GM23248 (cell line): ENCODE data around the gene NR1D2. TPM values are rescaled to one million over a fixed set of nuclear protein-coding genes. Genes with fewer than 3 reads are reported as not detected.

ENCODE experiments used
- DNase-seq: peaks from one replicate; pipeline ENCODE4 v3.0.0-alpha.2; 2015
- H2AFZ ChIP-seq: fragments of 200-600 bp; sonication (generic); 2 replicates; pipeline ENCODE4 v1.6.1; 2016; ENCODE audit warnings: antibody characterized with exemption
- H3F3A ChIP-seq: fragments of 200-600 bp; sonication (generic); 2 replicates; pipeline ENCODE4 v1.6.1; 2016; ENCODE audit warnings: mild to moderate bottlenecking, antibody characterized with exemption, mixed run types; ENCODE audit not compliant: insufficient read depth
- H3K27ac ChIP-seq: fragments of 200-600 bp; sonication (generic); 2 replicates; pipeline ENCODE4 v1.5.1; 2016; ENCODE audit warnings: mild to moderate bottlenecking
- H3K27me3 ChIP-seq: fragments of 200-600 bp; sonication (generic); replicated peaks from 2 replicates; pipeline ENCODE4 v1.6.1; 2016; ENCODE audit warnings: mild to moderate bottlenecking; ENCODE audit not compliant: insufficient read depth
- H3K36me3 ChIP-seq: fragments of 200-600 bp; sonication (generic); 2 replicates; pipeline ENCODE4 v1.6.1; 2016; ENCODE audit warnings: low read depth, mild to moderate bottlenecking
- H3K4me1 ChIP-seq: fragments of 200-600 bp; sonication (generic); 2 replicates; pipeline ENCODE4 v1.6.1; 2016; ENCODE audit warnings: mild to moderate bottlenecking; ENCODE audit not compliant: insufficient read depth
- H3K4me2 ChIP-seq: fragments of 200-600 bp; sonication (generic); one replicate; pipeline ENCODE4 v1.6.1; 2016; ENCODE audit warnings: mild to moderate bottlenecking; ENCODE audit not compliant: unreplicated experiment
- H3K4me3 ChIP-seq: fragments of 200-600 bp; sonication (generic); 2 replicates; pipeline ENCODE4 v1.5.1; 2016; ENCODE audit warnings: mild to moderate bottlenecking
- H3K79me2 ChIP-seq: fragments of 200-600 bp; sonication (generic); 2 replicates; pipeline ENCODE4 v1.6.1; 2016; ENCODE audit warnings: mild to moderate bottlenecking; ENCODE audit not compliant: insufficient read depth
- H3K9ac ChIP-seq: fragments of 200-600 bp; sonication (generic); 2 replicates; pipeline ENCODE4 v1.6.1; 2016; ENCODE audit warnings: mild to moderate bottlenecking
- H3K9me2 ChIP-seq: fragments of 200-600 bp; sonication (generic); 2 replicates; pipeline ENCODE4 v1.6.1; 2016; ENCODE audit warnings: mixed run types, mild to moderate bottlenecking, moderate library complexity; ENCODE audit not compliant: insufficient read depth
- H3K9me3 ChIP-seq: fragments of 200-600 bp; sonication (generic); one replicate; pipeline ENCODE4 v1.6.1; 2017; ENCODE audit warnings: low read depth
- H4K20me1 ChIP-seq: fragments of 200-600 bp; sonication (generic); 2 replicates; pipeline ENCODE4 v1.6.0; 2016; ENCODE audit not compliant: insufficient read depth
- EZH2 ChIP-seq: fragments of 200-600 bp; sonication (generic); IDR thresholded peaks from 2 replicates; pipeline ENCODE4 v1.6.1; 2018; ENCODE audit warnings: antibody characterized with exemption, mild to moderate bottlenecking; ENCODE audit not compliant: insufficient read depth, poor library complexity, severe bottlenecking
- EZH2phosphoT487 ChIP-seq: fragments of 200-600 bp; sonication (generic); IDR thresholded peaks from 2 replicates; pipeline ENCODE4 v1.6.1; 2018; ENCODE audit warnings: antibody characterized with exemption, moderate library complexity, mild to moderate bottlenecking, low read depth; ENCODE audit not compliant: insufficient read depth
- WGBS, 2 experiments: methylation state at CpG; one replicate each; pipeline ENCODE4 v1.1.6; 2015 to 2017; ENCODE audit warnings: low lambda C conversion rate in 2 of 2, low coverage in 1 of 2; ENCODE audit errors: missing lambda C conversion rate in 2 of 2; 5-methylcytosine and 5-hydroxymethylcytosine counted together
- in situ Hi-C: fragments of 300-500 bp; cut with MboI; formaldehyde crosslinking; loops from 2 replicates; pipeline ENCODE4 v1.15.0; 2020
- polyA plus RNA-seq: library from polyadenylated mRNA; unstranded; fragments of >200 nt; fragmentation: Nextera tagmentation; extraction: Ambion mirVana; gene quantifications from 2 replicates; pipeline ENCODE4 v1.2.1, GENCODE V29; 2016
- total RNA-seq: library from RNA; depleted of rRNA; stranded (reverse); fragments of >200 nt; shearing (Covaris generic); gene quantifications from 2 replicates; pipeline ENCODE4 v1.2.3, GENCODE V29; 2014

NR1D2 gene
- total and polyA plus RNA-seq, 2 experiments from 2014 or later, result 7.8 to 13.0 TPM

- no peak for TF ChIP-seq EZH2
- TF ChIP-seq EZH2phosphoT487, result no peak
- Histone ChIP-seq H3K4me2 (peak overlapping the region; percentile 23), H3K4me3 (peak overlapping the region; percentile 95), H2AFZ (no peak overlapping the region), H3K27me3 (no peaks in the 10 kb centered on the region), H3K79me2 (peaks cover 46% of the 10 kb centered on the region), H3K9ac (no peak overlapping the region), H3K9me2 (no peaks in the 10 kb centered on the region), H3K4me1 (peaks cover 26% of the 10 kb centered on the region), H3K27ac (no peak overlapping the region), H3F3A (peaks cover 68% of the 10 kb centered on the region), H3K36me3 (peaks cover 31% of the 10 kb centered on the region), H4K20me1 (peaks cover 17% of the 10 kb centered on the region), H3K9me3 (no peaks in the 10 kb centered on the region)
- in situ Hi-C loops, result no loop called here
- no peak for DNase-seq
- 95 to 100% methylated on average over 2 of the region's 2 CpGs for WGBS, 2 experiments
These were observed 25.5 kb upstream of the NR1D2 start for GRCh38 chr3:23919628-23920027.

- no peaks in the 10 kb centered on the region for H3K9me2 ChIP-seq
- peaks cover 63% of the 10 kb centered on the region for H3F3A ChIP-seq
- TF ChIP-seq EZH2 (no peak), EZH2phosphoT487 (no peak)
- DNase-seq, result no peak
- H3K36me3 ChIP-seq, result peaks cover 31% of the 10 kb centered on the region
- H3K79me2 ChIP-seq, result peaks cover 40% of the 10 kb centered on the region
- no peak overlapping the region for H3K4me2 ChIP-seq
- no peaks in the 10 kb centered on the region for H3K9me3 ChIP-seq
- H3K27me3 ChIP-seq, result no peaks in the 10 kb centered on the region
- H2AFZ ChIP-seq, result no peak overlapping the region
- 0 out of 2 replicates have a peak overlapping the region, but pooled peaks have one; percentile 95 for H3K4me3 ChIP-seq
- H3K27ac ChIP-seq, result no peak overlapping the region; the same call in 1 of the 2 replicates
- 80 to 82% methylated on average over 5 of the region's 5 CpGs for WGBS, 2 experiments
- H3K4me1 ChIP-seq, result peaks cover 21% of the 10 kb centered on the region
- H4K20me1 ChIP-seq, result peaks cover 17% of the 10 kb centered on the region
- in situ Hi-C loops, result no loop called here
- no peak overlapping the region for H3K9ac ChIP-seq
These were observed 24.9 kb upstream of the NR1D2 start for GRCh38 chr3:23920151-23920655.

GRCh38 chr3:23921052-23921511 lies 24.0 kb upstream of the NR1D2 start:
- Histone ChIP-seq H3F3A (peaks cover 54% of the 10 kb centered on the region), H3K27ac (no peak overlapping the region; the same call in 1 of the 2 replicates), H3K9me2 (no peaks in the 10 kb centered on the region), H3K79me2 (peaks cover 32% of the 10 kb centered on the region), H2AFZ (no peak overlapping the region), H3K4me3 (no peak overlapping the region), H3K9me3 (no peaks in the 10 kb centered on the region), H3K9ac (no peak overlapping the region), H4K20me1 (peaks cover 17% of the 10 kb centered on the region), H3K4me1 (peaks cover 13% of the 10 kb centered on the region), H3K36me3 (peaks cover 31% of the 10 kb centered on the region), H3K27me3 (no peaks in the 10 kb centered on the region), H3K4me2 (no peak overlapping the region)
- TF ChIP-seq EZH2 (no peak), EZH2phosphoT487 (no peak)
- DNase-seq, result peak; percentile 16
- in situ Hi-C loops, result no loop called here
- 97 to 99% methylated on average over 3 of the region's 3 CpGs for WGBS, 2 experiments

- Histone ChIP-seq H3K9me3 (no peaks in the 10 kb centered on the region), H3K27me3 (no peaks in the 10 kb centered on the region), H3K9me2 (no peaks in the 10 kb centered on the region), H3F3A (peaks cover 45% of the 10 kb centered on the region), H3K4me1 (peaks cover 16% of the 10 kb centered on the region), H3K4me3 (no peak overlapping the region), H3K36me3 (peaks cover 22% of the 10 kb centered on the region), H2AFZ (no peak overlapping the region), H3K27ac (no peak overlapping the region), H3K79me2 (peaks cover 10% of the 10 kb centered on the region), H4K20me1 (peaks cover 11% of the 10 kb centered on the region), H3K4me2 (no peak overlapping the region), H3K9ac (no peak overlapping the region)
- no peak for DNase-seq
- in situ Hi-C loops, result no loop called here
- TF ChIP-seq EZH2 (no peak), EZH2phosphoT487 (no peak)
- WGBS, 2 experiments, result 77 to 92% methylated on average over 2 of the region's 2 CpGs
These were observed 21.3 kb upstream of the NR1D2 start for GRCh38 chr3:23923786-23924185.
